ENCODE measurements around the gene MIPOL1.
"Not testable (repeated sequence)": the region's sequence is repeated elsewhere in the genome, so short reads cannot be mapped to it uniquely, and the experiment has no call there.

MIPOL1 gene

DNA sequence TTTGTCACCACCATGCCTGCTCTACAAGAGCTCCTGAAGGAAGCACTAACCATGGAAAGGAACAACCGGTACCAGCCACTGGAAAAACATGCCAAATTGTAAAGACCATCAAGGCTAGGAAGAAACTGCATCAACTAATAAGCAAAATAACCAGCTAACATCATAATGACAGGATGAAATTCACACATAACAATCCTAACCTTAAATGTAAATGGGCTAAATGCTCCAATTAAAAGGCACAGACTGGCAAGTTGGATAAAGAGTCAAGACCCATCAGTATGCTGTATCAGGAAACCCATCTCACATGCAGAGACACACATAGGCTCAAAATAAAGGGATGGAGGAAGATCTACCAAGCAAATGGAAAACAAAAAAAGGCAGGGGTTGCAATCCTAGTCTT lies 97.5 kb downstream of the MIPOL1 start:
- DNase-seq: not testable (repeated sequence)

DNA sequence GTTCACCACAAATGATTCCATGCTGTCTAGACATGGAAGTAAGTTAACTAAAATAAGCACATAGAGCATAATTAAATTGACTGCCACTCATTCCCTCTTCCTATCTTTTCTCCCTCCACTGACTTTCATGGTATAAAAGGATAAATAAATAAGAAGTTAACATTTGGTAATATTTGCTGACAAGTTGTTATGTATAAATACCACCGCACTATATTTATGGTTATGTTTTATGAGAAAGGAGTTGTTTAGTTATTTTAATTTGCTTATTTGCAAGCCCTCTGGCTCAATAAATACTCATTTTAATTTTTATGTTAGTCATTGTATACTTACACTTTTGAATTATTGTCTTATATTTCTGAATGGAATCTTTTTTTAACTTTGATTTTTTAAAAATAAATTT lies 113.5 kb downstream of the MIPOL1 start:
- no peak for DNase-seq

DNA sequence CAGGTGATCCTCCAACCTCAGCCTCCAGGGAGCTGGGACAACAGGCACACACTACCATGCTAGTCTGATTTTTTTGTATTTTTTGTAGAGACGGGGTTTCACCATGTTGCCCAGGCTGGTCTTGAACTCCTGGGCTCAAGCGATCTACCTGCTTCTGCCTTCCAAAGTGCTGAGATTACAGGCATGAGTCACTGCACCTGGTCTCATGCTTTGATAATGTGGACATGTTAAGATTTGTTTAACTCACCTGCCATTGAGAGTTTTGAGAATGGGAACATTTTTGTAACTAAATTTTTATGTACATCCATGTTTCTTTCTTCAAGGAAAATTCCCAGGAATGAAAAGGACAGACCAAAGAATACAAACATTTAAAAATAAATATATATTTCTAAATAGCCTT lies 121.2 kb downstream of the MIPOL1 start:
- no peak for DNase-seq

DNA sequence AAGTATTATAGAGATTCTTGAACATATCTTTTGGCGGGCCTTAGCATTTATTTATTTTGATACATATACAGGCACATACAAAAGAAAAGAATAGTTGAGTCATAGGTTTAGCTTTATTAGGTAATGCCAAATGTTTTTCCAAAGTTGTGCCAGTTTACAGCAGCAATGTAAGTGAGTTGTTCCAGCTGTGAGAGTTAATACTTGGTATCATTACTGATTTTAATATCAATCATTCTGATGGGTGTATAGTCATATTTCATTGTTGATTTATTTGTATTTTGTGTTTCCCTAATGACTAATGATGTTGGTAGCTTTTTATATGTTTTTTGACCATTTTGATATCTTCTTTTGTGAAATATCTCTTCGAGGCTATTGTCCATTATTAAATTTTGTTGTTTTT lies 122.4 kb downstream of the MIPOL1 start:
- no peak for DNase-seq

DNA sequence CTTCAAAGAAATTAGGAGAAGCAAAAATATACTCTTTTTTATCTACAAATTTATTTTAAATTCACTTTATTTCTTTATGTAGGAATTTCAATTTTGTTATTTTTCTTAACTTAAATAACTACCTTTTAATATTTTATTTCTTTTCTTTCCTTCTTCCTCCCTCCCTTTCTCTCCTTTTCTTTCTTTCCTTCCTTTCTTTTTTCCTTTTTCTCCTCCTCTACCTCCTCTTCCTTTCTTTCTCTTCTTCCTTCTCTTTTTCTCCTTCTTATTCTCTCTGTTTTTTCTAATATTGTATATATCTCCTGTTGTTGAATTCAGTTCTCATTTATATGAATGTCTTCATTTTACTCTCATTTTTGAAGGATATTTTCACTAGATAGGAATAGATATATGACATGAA lies 127.6 kb downstream of the MIPOL1 start:
- DNase-seq: no peak

DNA sequence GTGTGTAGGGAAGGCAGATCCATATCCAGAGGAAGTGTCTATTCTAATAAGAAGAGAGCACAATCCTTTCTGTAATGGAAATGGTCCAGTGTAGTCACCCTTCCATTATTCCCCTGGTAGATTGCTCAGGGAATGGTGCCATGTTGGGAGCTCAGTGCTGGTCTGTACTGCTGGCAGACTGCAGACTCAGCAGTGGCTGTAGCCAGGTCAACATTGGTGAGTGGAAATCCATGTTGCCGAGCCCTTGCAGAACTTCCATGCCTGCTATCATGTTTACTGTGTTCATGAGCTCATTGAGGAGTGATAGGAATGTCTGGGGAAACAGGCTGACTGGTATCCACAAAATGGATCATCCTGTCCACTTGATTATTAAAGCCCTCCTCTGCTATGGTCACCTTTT lies 128.7 kb downstream of the MIPOL1 start:
- no peak for DNase-seq

DNA sequence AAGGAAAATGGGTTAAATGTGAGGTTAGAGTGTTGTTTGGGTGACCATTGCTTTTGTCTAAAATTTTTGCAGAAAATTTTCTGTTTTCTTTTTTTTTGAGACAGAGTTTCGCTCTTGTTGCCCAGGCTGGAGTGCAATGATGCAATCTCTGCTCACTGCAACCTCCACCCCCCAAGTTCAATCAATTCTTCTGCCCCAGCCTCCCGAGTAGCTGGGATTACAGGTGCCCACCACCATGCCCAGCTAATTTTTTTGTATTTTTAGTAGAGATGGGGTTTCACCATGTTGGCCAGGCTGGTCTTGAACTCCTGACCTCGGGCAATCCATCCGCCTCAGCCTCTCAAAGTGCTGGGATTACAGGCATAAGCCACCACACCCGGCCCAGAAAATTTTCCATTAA lies 130.2 kb downstream of the MIPOL1 start:
- DNase-seq: not testable (repeated sequence)

DNA sequence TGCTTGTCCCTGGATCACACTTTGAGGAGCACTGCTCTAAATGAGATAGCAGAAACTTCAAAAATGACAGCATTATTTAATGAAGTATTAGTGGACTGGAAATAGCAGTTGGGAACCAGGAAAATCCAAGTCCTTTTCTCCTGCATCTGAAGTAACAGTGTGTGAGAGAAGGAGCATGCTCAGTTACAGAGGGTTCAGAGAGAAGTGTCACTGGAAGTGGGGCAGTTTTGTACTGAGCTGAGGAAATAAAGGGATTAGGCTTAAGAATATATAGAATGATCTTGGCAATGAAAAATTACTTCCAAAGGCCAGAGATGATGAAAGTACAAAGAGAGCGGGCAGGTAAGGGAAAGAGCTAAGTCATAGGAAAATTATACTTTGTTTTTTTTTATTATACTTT lies 130.9 kb downstream of the MIPOL1 start:
- DNase-seq: no peak

DNA sequence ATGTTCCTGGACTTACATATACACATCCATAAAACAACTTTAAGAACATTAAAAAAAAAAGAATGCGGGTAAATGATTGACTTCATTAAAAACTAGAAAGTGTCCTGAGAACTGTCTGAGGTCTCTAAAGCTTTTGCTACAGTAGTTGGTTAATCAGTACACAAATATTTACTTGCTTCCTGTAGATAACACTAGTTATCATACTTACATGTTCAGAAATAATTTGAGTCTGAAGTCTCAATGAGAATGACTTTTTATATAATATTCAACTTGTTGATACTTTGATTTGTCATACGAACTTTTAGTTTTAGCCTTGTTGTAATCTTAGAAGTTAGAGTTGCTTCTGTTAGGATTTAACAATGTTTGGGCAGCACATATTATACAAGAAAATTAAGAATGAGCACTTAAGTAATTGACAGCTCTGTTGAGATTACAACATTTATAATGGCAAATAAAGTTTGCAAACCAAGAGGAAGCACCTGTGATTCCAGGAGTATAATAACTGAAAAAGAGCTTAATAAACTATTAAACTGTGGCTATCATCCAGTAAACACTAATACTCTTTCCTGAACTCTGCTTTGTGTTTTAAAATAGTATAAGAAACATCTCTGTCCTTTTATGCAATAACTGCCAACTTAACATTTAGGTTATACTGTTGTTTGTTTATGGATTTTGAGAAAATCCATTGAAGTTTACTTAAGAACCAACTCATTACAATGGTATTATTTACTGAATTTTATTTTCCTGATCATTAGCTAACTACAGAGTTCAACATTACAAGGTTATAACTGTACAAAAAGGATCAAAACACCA lies 131.7 kb downstream of the MIPOL1 start:
- DNase-seq: no peak

DNA sequence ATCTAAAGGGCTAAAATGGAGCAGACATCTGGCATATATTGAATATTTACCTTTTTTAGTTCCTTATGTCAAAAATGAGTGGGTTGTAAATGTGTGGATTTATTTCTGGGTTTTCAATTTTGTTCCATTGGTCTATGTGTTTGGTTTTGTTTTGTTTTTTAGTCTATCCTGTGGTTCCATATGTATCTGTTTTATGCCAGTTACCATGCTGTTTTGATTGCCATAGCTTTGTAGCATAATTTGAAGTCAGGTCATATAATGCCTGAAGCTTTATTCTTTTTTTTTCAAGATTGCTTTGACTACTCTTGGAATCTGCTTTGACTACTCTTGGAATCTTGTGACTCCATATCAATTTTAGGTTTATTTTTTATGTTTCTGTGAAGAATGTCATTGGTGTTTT lies 133.2 kb downstream of the MIPOL1 start:
- no peak for DNase-seq

DNA sequence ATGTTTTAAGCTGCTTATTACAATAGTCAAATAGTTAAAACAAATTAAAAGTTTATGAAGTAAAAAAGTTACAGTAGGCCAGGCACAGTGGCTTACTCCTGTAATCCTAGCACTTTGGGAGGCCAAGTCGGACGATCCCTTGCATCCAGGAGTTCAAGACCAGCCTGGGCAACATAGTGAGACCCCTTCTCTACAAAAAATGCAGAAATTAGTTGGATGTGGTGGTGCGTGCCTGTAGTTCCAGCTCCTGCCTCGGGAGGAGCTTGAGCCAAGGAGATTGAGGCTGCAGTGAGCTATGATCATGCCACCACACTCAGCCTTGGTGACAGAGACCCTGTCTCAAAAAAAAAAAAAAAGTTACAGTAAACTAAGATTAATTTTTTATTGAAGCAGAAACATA lies 142.6 kb downstream of the MIPOL1 start:
- DNase-seq: no peak

DNA sequence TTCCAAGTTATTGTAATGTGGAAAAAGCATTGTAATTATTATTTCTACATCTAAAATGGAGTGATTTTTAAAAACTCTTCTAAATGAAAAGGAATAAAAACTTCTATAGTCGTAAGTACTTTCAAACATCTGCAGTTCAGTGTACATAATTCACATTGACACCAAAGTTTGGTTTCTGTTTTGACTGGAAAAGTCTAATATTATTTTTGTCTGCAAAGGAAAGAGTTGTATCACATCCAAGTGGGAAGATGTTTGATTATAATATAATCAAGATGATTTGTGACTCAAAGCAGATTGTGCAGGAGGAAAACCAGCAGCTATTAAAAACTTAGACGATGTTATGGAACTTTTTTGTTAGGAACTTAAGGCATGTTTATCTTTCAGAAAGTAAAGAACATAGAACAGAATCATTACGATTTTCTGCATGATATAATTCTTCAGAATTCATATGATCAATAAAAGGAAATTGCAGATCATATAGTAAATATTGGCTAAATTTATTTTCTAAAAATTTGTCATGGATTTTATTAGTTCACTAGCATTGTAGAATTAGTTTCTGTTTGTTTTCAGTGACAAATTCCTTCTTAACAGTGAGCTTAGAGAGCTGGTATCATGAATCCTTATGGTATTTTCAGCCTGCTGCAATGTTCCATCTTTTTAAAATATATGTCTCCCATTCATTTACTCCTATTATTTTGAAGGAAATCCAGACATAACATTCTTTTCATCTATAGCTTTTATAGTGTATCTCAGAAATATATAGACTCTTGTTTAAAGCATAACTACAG lies 145.8 kb downstream of the MIPOL1 start:
- no peak for DNase-seq

DNA sequence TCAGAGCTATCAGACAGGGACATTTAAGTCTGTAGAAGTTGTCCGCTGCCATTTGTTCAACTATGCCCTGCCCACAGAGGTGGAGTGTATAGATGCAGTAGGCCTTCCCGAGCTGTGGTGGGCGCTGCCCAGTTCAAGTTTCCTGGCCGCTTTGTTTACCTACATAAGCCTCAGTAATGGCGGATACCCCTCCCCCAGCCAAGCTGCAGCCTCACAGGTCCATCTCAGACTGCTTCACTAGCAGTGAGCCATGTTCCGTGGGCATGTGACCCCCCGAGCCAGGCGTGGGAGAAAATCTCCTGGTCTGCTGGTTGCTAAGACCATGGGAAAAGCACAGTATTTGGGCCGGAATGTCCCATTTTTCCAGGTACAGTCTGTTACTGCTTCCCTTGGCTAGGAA lies 165.9 kb downstream of the MIPOL1 start:
- DNase-seq: no peak

DNA sequence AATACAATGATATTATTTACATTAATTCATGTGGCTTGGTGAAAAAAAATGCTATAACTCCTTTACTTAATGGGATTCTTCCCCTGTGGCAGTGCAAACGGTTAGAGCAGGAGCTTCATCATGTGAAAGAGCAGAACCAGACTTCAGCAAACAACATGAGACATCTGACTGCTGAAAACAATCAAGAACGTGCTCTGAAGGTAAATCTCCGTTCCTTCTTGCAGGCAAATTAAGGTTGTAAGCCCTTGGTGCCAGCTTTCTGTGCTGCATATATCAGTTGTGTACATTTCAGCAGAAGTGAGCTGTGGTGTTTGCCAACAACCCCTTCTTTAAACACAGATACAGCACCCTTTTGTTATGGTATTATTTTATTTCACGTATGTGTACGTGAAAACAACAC lies 171.7 kb downstream of the MIPOL1 start:
- DNase-seq: no peak

DNA sequence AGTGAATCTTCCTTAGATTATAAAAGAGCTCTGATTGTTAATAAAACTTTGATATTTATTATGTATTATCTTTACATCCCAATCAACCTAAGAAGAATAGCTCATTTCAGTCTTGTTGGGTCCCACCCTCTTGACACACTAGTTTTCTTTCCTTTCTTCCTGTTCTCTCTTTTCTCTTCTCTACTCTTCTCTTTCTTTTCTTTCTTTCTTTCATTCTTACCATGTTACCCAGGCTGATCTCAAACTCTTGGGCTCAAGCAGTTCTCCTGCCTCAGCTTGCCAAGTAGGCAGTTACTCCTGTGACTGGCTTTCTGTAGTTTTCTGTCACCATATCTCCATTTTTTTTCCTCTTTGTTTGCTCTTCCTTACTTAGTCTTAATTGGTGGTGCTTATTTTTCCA lies 177.8 kb downstream of the MIPOL1 start:
- no peak for DNase-seq

DNA sequence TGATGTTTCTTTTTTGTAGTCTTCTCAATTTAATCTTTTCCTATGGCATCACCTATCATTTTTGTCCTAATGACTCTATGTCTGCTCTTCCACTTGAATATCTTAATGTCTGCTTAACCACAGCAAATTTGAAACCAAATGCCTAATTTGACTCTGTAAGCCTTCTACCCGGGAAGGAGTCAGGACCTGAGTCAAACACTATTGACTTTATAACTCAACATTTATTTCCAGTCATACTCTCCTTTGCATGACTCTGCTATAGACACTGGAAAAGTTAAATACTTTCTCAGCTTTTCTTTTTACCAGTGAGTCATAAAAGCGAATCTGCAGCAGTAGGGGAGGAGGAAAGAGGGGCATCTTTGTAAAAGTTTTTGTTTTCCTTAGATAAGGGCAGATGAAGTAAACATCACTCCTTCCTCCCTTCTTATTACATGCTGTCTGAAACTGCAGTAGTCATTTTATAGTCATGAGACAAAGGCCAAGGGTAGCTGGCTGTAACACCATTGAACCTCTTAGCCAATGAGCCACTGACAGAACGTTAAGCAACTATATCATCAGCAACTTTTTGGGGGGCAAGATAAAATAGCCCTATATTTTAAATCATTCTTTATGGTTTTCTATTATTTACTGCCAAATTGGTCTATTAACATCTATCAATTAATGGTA lies 179.3 kb downstream of the MIPOL1 start:
- DNase-seq: no peak

DNA sequence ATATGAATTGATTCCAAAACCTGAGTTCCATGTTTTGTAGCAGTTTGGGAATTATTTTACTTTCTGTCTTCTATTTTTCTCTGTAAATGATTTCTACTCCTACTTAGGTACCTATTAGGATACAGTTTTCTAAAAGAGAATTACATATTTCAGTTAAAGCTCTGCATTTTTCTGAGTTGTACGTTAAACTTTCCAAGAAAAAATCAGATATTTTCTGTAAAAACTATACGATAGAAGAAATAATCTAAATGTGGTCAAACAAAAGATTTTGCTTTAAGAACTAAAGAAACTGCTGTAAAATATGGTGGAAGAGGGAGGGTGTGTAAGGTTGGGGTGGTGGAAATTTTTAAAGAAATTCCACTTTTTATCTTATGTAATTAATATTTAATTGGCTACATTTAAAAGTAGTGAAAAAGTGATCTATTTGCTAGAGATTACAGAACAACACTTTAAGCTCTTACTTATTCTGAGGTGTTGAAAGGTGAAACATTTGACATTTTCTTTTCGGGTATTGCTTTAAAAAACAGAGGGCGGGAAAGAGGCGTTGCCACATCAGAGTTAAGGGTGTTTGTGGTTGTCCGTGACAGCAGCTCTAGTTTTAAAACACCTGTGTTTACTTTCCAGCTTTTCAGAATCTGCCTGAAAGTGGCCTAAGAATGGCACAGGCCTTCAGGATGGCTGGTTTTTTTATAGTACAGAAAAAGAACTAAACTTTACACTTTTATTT lies 187.3 kb downstream of the MIPOL1 start:
- DNase-seq: no peak

DNA sequence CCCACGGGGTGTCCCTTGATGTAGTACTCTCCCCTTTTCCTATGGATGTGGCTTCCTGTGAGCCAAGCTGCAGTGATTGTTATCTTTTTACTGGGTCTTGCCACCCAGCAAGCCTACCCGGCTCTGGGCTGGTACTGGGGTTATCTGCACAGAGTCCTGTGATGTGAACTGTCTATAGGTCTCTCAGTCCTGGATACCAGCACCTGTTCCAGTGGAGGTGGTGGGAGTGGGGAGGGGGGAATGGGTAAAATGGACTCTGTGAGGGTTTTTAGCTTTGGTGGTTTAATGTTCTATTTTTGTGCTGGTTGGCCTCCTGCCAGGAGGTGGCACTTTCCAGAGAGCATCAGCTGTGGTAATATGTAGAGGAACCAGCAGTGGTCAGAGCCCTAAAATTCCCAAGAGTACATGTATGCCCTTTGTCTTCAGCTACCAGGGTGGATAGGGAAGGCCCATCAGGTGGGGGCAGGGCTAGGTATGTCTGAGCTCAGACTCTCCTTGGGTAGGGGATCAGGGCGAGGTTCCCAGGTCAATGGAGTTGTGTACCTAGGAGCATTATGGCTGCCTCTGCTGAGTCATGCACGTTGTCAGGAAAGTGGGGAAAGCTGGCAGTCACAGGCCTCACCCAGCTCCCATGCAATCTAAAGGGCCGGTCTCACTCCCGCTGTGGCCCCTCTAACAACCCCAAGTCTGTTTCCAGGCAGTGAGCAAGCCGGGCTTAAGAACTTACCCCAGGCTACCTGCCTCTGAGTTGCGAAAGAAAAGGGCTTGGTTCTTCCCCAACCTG lies 199.6 kb downstream of the MIPOL1 start:
- not testable (repeated sequence) for DNase-seq

DNA sequence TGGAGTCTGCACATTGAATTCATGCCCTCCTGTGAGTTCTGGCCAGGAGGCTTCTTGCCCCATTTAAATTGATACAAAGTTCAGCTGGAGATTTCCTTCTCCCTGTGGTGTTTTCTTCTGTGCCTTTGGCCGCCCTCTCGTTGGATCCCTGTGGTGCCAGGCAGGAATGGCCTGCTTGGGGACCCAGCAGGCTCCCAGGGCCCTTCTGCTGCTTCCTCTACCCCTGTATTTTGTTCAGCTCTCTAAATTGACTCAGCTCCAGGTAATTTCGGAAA lies 200.1 kb downstream of the MIPOL1 start:
- DNase-seq: no peak

DNA sequence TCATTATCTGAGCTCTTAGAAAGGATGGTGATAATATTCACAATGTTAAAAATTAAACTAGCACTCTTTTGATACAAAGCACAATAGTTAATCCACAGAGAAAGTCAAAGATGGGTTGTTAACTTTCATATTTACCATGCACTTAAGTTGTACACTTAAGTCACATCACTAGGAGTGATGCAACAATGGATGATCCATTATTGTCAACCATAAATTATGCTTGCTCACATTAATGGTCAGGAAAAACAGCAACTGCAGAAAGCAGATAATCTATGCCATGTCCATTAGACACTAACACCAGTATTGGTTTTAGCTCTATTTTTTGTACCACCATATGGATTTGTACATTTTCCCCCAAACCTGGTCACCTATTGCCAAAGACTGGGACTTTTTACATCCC lies 201.8 kb downstream of the MIPOL1 start:
- no peak for DNase-seq

DNA sequence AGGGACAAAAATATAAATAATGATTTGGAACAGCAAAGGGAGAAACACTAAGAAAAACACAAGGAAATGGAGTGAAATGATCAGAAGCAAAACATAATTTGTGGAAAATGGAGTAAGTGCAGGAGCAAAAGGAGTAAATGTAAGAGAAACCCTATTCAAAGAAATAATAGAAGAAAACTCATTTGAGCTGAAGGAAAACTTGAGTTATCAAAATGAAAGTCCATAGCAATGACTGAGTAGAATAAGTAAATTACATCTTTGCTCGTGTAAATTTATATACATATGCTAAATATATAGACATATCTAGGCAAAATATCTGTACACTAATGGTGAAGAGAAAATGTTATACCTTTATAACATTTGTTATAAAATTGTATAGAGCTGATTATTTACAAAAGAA lies 203.4 kb downstream of the MIPOL1 start:
- DNase-seq: no peak

DNA sequence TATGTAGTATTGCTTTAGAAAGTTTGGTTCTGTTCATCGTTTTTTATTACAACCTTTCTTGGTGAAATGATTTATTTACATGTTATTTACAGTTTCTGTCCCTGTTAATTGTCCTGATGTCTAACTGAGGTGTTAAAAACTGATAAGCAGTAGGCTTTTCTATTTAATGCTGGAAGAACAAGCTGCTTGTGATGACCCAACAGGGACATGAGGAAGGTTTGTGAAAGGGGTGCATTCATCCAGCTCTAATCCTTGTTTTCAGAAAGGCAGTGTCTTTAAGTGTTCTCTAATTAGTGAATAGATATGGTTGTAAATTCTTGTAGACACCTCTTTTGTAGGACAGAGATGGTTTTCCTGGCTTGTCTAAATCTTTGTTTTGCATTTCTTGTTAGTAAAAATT lies 205.9 kb downstream of the MIPOL1 start:
- DNase-seq: no peak

DNA sequence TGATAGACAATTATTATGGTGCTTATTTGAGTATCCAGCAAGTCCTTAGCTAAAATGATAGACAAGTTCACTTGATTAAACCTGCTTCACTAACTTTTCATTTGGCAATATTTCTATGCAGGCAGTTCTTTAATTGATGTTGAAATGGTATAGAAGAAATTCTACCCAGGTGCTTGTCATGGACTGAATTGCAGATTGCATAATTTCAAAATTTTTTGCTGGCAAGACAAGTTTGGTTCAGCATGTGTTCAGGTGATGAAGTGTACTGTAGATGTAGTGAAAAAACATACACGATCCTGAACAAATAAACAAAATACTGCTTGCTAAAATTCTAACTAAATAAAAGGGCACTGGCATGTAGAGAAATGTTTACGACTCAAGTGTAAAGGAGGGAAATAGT lies 208.4 kb downstream of the MIPOL1 start:
- no peak for DNase-seq
